ENCODE data around the gene UBN2.

DNA sequence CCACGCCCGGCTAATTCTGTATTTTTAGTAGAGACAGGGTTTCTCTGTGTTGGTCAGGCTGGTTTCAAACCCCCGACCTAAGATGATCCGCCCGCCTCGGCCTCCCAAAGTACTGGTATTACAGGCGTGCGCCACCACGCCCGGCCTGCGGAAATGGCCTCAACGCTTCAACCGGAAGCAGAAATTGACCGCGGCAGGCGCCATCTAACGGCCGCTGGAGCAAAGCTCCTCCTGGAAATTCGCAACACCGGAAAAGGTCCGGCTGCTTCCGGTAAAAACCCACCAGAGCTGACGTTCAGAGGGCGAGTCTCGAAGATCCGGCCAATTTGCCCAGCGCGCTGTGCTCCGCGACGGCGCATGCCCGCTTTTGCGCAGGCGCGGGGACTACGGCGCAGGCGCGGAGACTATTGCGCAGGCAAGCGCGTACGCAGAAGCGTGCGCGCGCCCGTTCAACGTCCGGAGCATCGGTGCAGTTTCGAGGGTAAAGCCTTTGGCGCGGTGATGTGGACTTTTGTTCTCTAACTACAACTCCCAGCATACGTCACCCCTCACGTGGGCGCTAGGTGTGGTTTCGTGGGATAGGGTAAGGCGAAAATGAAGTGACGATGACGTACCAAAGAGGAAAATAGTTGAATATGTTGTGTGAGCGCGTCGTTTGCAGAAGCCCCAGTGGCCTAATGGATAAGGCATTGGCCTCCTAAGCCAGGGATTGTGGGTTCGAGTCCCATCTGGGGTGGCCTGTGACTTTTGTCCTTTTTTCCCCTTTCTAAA lies 109.2 kb downstream of the UBN2 start:
- peak; percentile 48; the same call in 1 of the 2 replicates for TF ChIP-seq STAG1 (CRISPR knock-in tag; IDR thresholded peaks at IDR 0.05)
- TF ChIP-seq, protein P1, sequence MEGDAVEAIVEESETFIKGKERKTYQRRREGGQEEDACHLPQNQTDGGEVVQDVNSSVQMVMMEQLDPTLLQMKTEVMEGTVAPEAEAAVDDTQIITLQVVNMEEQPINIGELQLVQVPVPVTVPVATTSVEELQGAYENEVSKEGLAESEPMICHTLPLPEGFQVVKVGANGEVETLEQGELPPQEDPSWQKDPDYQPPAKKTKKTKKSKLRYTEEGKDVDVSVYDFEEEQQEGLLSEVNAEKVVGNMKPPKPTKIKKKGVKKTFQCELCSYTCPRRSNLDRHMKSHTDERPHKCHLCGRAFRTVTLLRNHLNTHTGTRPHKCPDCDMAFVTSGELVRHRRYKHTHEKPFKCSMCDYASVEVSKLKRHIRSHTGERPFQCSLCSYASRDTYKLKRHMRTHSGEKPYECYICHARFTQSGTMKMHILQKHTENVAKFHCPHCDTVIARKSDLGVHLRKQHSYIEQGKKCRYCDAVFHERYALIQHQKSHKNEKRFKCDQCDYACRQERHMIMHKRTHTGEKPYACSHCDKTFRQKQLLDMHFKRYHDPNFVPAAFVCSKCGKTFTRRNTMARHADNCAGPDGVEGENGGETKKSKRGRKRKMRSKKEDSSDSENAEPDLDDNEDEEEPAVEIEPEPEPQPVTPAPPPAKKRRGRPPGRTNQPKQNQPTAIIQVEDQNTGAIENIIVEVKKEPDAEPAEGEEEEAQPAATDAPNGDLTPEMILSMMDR (CRISPR knock-in tag; IDR thresholded peaks at IDR 0.05): peak; percentile 91
- TF ChIP-seq FOSL1 (CRISPR knock-in tag; IDR thresholded peaks at IDR 0.05; ENCODE audit: borderline replicate concordance): peak; percentile 18
- TF ChIP-seq, protein P2, sequence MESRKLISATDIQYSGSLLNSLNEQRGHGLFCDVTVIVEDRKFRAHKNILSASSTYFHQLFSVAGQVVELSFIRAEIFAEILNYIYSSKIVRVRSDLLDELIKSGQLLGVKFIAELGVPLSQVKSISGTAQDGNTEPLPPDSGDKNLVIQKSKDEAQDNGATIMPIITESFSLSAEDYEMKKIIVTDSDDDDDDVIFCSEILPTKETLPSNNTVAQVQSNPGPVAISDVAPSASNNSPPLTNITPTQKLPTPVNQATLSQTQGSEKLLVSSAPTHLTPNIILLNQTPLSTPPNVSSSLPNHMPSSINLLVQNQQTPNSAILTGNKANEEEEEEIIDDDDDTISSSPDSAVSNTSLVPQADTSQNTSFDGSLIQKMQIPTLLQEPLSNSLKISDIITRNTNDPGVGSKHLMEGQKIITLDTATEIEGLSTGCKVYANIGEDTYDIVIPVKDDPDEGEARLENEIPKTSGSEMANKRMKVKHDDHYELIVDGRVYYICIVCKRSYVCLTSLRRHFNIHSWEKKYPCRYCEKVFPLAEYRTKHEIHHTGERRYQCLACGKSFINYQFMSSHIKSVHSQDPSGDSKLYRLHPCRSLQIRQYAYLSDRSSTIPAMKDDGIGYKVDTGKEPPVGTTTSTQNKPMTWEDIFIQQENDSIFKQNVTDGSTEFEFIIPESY (CRISPR knock-in tag; IDR thresholded peaks at IDR 0.05): peak; percentile 90
- TF ChIP-seq ZNF878 (CRISPR knock-in tag; IDR thresholded peaks at IDR 0.05): peak; percentile 58
- TF ChIP-seq ZNF563 (CRISPR knock-in tag; IDR thresholded peaks at IDR 0.05): no peak; the same call in none of the 2 replicates
- TF ChIP-seq, protein P3, sequence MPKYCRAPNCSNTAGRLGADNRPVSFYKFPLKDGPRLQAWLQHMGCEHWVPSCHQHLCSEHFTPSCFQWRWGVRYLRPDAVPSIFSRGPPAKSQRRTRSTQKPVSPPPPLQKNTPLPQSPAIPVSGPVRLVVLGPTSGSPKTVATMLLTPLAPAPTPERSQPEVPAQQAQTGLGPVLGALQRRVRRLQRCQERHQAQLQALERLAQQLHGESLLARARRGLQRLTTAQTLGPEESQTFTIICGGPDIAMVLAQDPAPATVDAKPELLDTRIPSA (CRISPR knock-in tag; IDR thresholded peaks at IDR 0.05; ENCODE audit: borderline replicate concordance): no peak; the same call in 1 of the 2 replicates
- peak; percentile 65 for TF ChIP-seq PTBP1 (IDR thresholded peaks at IDR 0.05; ENCODE audit: low read depth, low read length, poor library complexity, severe bottlenecking)
- peak in 1 of 2 experiments; percentile 29; a peak in 1 of 4 replicates for TF ChIP-seq EP300 (IDR thresholded peaks at IDR 0.05; ENCODE audit: low read depth in 2 of 2, low read length in 2 of 2)
- TF ChIP-seq EP300 (CRISPR knock-in tag; IDR thresholded peaks at IDR 0.05; ENCODE audit: borderline replicate concordance): no peak
- no peak for TF ChIP-seq PHB2 (IDR thresholded peaks at IDR 0.05; ENCODE audit: partially characterized antibody)
- peak; percentile 30; the same call in 1 of the 2 replicates for TF ChIP-seq KLF15 (CRISPR knock-in tag; IDR thresholded peaks at IDR 0.05; ENCODE audit: borderline replicate concordance)
